ENCODE measurements around the gene MAP4K4.
"Not testable (repeated sequence)": the region's sequence is repeated elsewhere in the genome, so short reads cannot be mapped to it uniquely, and the experiment has no call there.

The MAP4K4 gene

DNA sequence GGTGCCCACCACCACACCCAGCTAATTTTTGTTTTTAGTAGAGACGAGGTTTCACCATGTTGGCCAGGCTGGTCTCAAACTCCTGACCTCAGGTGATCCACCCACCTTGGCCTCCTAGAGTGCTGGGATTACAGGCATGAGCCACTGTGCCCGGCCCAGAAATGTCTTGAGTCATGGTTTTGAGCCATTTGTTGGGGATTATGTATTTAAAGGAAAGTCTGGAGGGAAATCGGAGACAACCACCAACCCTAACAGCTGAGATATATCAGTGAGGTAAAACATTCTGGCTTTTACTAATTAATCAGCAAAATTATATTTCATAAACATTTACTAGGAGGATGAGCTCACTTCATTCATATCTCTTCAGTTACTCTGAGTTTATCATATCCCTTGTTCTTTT lies 72.2 kb downstream of the MAP4K4 start:
- DNase-seq (ENCODE audit: low read depth): not testable (repeated sequence)

DNA sequence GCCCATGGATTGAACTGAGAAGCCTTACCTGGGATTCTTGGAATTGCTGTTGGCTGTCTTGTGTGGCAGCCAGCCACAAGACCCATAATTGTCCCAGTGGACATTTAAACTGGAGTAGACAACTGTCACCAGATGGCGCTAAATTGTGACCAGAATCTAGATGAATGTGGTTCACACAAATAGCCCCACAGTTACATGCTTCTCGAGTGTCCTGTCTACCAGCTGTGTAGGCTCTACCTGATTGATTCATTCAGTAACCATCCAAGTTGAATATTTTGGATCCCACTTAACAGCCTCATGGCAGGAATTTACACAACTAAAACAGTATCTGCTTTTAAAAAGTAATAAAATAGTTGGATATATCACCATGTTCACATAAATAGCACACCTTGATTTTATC lies 73.2 kb downstream of the MAP4K4 start:
- peak; percentile 72 for DNase-seq (ENCODE audit: low read depth)

DNA sequence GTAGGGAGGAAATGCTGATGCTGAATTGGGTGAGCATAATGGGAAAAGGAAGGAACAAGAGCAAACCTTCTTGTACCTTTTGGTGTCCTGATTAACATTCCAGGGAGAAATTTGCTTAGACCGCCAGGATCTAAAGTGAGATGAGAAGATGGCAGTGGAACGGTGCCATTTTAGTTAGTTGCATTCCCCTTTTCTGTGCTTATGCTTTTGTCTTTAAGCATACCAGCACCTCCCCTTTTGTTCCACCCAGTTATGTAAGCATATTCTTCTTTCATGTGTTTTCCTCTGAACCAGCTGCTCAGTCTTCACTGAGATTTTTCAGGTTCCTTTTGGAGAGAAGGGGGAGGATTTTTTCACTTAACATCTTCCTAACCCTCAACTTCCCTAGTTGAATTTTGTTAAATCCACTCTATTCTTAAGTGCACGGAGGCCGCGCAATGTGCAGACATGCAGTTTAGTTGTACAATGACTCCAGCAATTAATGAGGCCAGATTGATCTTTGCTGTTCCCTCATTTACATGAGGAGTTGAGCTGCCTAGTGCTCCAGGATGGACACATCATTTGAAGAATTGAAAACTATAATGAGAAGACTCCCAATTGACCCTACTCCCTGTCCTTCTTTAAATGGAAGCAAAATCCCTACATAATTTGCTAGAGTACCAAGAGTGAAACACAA lies 73.9 kb downstream of the MAP4K4 start:
- no peak for DNase-seq (ENCODE audit: low read depth)

DNA sequence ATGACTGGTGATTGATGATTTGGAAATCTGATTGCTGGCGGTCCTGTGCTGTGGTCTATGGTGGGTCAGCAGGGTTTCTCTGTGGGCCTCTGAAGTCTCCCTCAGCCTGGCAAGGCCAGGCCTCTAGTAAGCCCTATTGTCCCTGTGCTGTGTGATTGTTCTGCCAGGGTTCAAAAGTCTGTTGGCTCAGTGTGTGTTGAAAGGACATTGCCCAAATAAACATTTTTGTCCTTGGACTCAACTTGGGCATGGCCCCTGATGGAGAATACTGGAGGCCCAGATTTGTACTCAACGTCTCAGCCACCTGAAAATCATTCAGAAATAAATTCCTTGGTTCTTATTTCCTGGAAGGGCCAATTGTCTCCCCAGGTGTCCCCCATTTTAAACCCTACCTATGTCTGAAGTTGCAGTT lies 74.4 kb downstream of the MAP4K4 start:
- no peak for DNase-seq (ENCODE audit: low read depth)

DNA sequence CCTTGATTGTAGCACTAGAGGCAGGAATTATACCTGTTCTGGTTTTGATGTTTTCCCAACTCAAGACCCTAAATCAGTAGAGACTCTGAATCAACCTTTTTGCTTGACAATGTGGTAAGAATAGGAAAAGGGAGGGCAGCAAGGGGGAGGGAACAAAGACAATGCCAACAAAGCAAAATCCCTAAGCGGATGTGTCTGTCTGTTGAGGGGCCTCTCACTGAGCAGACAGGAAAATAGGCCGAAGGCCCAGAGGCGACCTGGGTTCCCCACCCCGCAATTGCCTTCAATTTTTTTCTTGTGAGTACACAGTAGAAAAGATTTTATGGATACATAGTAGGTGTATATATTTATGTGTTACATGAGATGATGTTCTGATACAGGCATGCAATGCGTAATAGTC lies 75.6 kb downstream of the MAP4K4 start:
- DNase-seq (ENCODE audit: low read depth): no peak

DNA sequence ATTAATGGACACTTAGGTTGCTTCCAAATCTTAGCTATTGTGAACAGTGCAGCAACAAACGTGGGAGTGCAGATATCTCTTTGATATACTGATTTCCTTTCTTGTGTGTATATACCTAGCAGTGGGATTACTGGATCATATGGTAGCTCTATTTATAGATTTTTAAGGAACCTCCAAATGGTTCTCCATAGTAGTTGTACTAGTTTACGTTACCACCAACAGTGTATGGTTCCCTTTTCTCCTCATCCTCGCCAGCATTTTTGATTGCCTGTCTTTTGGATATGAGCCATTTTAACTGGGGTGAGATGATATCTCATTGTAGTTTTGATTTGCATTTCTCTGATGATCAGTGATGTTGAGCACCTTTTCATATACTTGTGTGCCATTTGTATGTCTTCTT lies 76.5 kb downstream of the MAP4K4 start:
- not testable (repeated sequence) for DNase-seq (ENCODE audit: low read depth)

DNA sequence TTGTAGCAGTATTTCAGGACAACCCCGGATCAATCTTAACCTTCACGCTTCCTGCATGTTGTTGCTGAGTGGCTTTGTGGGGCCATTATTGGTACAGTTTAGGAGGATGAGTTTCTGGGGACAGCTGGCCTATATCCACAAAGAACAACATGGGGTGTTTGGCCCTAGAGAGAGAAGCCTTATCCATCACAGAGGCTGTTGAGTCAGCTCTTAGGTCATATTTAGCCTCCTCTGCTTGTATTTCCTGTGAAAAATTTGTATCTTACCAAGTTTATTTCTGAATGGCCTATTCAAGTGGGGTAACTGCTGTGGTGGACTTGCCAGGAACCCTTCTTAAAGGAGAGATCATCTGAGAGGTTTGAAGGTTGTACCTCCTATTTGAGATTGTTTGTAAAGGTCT lies 77.6 kb downstream of the MAP4K4 start:
- DNase-seq (ENCODE audit: low read depth): peak; percentile 29

DNA sequence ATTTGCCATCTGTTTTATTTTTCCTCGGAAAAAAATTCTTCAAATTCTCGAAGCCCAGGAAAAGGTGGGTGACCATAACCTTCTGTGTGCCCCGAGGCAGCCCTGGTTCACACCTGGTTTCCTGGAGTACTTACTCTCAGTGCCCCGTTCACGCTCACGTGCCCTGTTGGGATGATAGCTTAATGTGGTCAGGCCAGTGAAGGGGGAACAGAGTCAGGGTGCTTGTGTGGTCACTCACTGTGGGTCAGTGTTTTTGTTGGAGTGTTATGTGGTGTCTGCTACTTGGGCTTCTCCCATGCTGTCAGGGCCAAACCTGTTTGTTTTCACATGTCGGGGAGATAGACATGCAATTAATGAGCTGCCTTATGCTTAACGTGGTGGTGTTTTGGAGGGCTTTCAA lies 78.1 kb downstream of the MAP4K4 start:
- DNase-seq (ENCODE audit: low read depth): no peak

DNA sequence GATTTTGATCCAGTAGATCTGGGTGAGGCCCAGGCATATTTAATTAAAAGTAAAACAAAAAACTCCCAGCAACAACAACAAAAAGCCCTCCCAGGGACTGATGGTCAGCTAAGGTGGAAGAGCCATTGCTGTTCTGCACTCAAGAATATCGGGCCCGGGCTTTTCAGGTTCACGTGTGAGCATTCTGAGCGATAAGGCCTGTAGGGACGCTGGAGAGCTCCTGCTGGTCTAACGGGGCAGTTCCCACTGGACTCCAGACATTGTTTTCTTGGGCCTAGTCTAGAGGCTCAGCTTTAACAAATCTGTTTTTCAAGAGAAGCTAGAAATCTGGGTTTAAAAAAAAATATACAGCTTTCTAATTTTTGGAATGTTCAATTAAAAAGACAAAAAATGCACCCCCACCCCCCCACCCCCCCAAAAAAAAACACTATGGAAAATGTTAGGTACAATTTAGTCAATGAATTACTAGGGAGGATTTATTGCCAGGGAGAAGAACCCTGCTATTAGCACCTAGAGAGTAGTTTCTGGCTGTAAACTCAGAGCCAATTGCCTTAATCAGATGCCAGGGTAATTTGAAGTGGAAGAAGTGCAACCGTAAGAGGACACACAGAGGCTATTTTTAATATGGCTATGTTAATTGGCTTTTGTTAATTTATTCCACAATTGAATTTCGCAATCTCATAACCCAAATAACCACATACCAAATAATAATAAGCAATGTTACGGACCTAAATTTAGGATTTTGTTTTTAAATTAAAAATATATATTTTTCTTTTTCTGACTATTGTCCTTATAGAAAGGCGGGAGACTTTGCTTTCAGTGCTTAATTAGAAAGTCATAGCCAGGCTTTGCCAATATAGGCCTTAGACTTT lies 78.9 kb downstream of the MAP4K4 start:
- DNase-seq (ENCODE audit: low read depth): no peak

DNA sequence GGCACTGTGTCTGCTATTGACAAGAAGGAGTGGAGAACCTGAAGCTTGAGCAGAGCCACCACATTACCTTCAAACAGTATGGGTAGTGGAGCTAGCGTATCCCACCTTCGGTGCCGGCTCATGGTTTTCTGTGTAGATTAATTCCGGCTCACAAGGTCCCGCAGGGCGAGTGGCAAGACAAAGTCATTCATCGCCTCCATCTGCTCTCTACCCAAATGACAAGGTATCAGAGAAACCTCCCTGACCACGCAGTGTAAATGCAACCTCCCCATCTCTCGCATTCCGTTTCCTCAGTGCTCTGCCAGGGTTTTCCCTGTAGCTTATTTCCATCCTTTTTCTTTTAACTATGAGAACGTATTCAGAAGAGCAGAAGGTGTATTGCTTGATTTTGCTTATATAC lies 79.8 kb downstream of the MAP4K4 start:
- no peak for DNase-seq (ENCODE audit: low read depth)

DNA sequence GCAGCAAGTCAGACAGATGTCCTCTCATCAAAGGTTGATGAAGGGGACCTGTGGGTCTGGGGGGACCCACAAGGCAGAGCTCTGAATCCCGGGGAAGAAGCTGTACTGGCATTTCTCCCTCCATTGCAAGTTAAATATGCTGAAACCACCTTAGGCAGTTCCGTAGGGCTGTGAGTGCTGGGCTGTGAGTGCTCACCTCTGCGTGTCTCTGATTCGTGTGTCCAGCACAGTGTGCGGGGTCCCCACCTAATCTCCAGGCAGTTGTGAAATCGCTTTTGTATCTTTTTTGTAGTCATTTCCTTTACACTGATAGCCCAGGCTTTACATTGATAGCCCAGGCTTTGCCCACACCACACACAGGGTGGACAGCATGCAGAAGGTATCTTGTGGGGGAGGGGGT lies 80.6 kb downstream of the MAP4K4 start:
- DNase-seq (ENCODE audit: low read depth): no peak

DNA sequence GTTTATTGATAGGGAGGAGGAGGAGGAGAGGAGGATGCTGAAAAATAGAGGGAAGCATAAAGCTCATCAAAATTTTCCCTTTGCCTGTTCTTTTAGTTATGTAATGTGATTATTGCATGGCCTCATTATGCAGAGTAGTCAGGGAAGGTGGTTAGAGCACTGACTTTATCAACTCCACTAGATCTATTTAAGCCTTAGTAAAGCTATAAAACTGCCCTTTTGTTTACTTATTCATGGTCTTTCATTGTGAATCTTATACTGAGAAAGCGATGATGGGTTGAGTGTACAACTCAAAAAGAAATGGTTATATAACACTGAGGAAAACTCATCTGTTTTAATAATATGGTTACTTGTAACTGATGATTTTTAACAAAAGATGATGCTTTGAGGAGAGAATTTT lies 81.7 kb downstream of the MAP4K4 start:
- no peak for DNase-seq (ENCODE audit: low read depth)

DNA sequence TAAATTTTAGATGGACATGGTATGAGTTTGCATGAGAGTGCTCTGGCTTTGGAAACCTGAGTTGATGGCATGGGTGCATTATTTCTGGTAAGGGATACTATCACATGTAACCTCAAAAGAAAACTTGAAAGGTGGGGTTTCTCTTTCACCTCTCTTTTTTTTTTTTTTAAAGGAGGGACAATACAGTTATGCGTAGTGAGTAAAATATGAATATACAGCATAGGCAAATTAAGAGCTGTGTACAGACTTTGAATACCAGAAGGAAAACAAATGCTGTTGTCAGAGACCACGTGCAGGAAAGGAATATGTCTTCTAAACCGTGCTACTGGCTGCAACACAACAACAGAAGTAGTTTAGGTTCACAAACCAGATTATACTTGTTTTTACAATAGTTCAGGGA lies 82.1 kb downstream of the MAP4K4 start:
- DNase-seq (ENCODE audit: low read depth): no peak

DNA sequence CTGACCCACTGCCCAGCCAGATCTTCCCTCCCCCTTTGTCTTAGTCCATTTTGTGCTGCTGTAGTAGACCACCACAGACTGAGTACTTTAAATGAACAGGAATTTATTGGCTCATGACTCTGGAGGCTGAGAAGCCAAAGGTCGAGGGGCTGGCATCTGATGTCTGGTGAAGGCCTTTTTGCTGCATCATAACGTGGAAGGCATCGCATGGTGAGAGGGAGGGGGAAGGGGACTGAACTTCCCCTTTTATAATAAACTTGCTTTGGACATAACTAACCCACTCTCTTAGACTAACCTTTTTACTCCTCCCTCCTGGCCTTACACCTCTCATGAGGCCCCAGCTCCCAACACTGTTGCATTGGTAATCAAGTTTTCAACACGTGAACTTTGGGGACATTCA lies 83.8 kb downstream of the MAP4K4 start:
- DNase-seq (ENCODE audit: low read depth): no peak

DNA sequence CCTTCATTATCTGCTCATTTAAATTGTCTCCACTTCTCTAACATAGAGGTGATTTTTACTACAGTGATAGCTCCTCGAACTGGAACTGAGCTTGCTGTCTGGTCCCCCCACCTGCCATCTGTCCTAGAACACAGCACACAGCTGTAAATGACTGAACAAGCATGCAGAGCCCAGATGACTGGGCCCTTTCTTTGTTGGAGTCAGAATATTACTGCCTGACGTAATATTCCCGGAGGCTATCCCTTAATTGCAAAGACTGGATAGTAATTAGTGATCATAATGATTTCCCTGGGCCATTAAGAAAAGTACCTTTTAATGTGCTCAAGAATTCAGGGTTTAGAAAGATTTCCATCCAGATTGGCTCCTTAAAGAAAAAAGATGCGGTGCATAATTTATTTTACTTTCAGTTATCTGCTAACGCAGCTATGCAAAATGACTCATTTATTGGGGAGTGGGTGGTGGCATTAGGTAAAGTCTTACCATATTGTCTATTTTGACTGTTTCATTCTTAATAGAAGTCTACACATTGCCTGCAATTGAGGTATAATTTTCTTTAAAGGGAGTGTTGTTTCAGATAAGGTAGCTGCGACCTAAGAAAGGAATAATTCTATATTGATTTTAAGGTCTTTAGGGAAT lies 84.4 kb downstream of the MAP4K4 start:
- peak; percentile 41 for DNase-seq (ENCODE audit: low read depth)

DNA sequence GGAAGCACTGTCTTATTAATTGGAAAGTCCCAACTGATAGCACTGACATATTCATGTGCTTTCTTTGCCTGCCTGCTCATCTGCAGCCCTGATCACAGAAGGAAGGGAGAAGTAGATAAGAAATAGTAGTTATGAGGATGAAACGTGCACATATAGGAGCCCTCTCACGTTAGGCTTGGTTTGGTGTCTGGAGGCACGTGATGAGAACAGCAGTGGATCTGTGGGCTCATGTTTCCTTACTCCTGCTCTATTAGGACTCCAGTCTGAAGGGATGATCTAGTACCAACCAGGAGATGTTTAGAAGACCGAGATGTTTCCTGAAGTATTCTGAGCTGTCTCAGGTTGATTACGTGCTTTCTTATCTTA lies 84.9 kb downstream of the MAP4K4 start:
- DNase-seq (ENCODE audit: low read depth): no peak

DNA sequence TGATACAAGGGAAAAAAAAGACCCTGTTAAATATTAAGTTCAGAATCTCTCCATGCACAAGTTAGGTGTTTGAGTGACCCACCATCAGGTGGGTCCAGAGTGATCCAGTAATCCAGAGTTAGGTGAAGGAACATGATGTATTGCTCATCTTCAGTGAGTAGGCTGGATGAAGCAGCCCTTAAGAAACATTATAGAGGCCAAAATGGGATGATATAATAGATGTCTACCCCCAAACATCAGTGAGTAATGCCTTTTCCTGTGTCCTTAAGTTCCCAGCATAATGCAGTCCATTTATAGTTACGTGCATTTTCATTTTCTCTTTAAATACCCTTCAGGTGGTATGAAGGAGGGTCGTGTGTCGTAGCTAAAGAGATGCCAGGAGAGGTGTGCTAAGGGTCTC lies 89.6 kb downstream of the MAP4K4 start:
- peak; percentile 65 for DNase-seq (ENCODE audit: low read depth)

DNA sequence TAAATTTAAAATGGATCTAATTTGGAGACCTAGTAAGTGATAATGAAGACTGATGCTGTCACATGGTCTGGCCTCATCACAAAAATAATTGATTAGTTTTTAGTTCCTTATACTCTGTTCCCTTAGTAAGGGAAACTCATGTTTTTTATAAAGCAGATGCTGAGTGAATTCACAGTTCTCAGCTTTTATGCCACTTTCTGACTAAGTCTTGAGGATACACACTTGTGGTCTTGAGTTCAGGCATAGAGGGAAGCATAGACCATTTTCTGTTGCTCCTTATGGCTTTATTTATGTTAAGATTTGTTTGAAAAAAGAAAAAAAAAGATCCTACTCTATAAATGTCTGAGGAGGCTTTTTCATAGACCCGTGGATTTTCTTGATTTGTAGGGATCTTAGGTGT lies 91.1 kb downstream of the MAP4K4 start:
- no peak for DNase-seq (ENCODE audit: low read depth)

DNA sequence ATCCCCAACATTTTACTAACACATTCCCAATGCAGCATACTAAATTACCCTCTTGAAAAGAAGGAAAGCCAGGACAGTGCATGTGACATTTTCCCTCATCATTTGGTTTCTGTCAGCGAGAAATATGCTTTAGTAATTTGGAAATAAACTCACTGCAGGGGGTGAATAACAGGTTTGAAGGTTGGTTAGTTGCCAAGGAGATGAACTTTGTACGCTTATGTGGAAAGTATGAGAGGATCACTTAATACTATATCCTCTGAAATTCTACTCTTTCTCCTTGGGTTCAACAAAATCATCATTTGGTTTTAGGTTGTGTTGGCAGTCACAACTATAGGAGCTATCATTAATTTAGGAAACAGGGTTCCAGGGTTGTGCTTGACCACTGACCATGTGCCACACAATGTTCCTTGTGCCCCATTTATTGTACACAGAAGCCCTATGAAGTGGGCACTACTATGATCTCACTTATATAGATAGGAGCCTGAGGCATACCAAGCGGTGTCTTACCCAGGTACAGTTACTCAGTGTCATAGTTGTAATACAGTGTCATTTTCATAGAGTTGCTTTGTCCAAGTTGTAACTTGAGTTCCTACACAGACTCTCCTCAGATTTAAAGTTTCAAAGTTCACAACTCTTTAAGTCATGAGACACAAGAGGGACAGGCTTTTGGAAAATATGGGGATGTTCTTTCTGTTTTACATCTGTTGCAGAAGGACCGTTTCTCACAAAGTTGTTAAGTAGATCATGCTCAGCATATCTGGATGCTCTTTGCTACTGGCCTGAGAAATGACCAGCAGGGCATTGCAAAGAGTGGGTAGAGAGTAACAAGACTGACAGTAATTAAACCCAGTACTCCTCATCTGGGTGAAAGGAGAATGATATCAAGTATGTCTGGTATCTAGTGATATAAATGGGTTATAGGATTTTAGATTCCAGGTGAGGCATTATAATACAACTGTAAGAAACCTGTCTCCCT lies 91.8 kb downstream of the MAP4K4 start:
- peak; percentile 38 for DNase-seq (ENCODE audit: low read depth)

DNA sequence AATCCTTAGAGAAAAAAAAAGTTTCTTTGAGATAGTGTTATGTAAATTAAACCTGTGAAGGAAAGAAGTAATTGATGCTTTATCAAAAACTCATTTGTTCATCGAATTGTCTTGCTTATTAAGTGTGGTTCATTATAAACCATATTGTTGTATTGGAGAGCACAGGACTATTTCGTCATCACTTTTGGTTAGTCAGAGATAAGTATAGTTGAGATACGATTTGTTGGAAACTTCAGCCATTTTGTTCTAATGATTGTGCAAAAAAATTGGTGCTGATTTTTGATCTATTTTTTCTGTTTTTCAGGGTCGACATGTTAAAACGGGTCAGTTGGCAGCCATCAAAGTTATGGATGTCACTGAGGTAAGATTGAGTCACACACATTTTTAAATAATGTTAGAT lies 92.9 kb downstream of the MAP4K4 start:
- DNase-seq (ENCODE audit: low read depth): peak; percentile 23

DNA sequence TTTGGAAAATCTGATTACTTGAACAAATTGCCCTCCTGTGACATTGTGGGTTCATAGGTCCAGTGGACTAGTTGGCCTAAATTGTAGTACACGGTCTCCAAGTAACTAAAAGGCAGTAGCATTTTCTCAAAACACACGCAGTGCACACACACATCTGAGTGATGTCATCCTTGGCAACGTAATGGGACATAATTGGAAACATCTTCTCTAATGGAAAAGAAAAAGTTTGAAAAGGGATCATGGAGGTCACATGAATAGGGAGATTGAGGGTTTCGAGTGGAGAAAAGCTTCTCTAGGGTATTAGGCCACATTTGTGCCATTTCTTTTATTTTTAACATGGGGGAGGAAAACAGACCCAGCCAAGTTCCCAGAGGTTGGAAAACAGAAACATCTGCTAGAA lies 93.3 kb downstream of the MAP4K4 start:
- peak; percentile 83 for DNase-seq (ENCODE audit: low read depth)

DNA sequence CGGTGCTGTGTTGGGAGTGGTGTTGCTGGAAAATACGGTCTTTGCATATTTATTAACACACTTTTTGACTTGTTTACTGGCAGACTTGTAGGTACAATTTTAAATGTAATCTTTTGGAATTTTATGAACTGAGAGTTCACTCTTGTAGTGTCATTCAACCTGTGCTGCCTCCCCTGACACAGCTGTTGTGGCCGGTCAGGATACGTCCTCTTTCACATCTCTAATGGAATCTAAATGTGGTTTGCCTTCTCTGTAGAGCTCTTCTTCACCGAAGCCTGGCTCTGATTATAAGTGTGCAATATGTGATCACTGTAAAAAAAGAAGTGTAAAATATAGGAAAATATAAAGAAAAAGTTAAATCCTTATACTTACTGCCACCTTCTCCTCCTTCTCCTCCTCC lies 94.7 kb downstream of the MAP4K4 start:
- no peak for DNase-seq (ENCODE audit: low read depth)

Measured in EH (cell line).